HT1080 (cell line): Measurements from ENCODE around the gene IFNGR2. TPM values are rescaled to one million over a fixed set of nuclear protein-coding genes. Genes with fewer than 3 reads are reported as not detected.
"Not testable (repeated sequence)": the region's sequence is repeated elsewhere in the genome, so short reads cannot be mapped to it uniquely, and the experiment has no call there.

Experiments used
- DNase-seq: peaks from one replicate; pipeline ENCODE4 v3.0.0-alpha.2; 2015; ENCODE audit warnings: low read depth
- total RNA-seq: library from RNA; depleted of rRNA; stranded (reverse); fragments of >200 nt; shearing (Covaris generic); gene quantifications from 2 replicates; pipeline ENCODE4 v1.2.3, GENCODE V29; 2014

Gene IFNGR2
- total RNA-seq, 1 experiment from 2014 or later, result 47.2 TPM

DNA sequence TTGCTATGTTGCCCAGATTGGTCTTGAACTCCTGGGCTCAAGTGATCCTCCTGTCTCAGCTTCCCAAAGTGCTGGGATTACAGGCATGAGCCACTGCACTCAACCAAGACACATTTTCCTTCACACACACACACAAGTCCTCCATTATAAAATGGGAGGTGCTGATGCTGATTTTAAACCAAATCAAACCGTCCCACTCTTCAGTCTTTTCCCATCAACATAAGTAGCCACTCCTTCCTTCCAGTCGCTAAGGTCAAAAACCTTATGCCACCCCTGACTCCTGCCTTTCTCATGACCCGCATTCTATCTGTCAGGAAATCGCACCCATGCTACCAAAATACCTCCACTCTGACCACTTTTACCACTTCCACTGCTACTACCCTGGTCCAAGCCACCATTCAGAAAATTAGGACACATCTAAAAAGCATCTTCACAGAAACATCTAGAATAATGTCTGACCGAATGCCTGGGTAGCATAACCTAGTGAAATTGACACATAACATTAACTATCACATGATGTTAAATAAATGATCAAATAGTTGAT, 28.0 kb upstream of the IFNGR2 start:
- no peak for DNase-seq

DNA sequence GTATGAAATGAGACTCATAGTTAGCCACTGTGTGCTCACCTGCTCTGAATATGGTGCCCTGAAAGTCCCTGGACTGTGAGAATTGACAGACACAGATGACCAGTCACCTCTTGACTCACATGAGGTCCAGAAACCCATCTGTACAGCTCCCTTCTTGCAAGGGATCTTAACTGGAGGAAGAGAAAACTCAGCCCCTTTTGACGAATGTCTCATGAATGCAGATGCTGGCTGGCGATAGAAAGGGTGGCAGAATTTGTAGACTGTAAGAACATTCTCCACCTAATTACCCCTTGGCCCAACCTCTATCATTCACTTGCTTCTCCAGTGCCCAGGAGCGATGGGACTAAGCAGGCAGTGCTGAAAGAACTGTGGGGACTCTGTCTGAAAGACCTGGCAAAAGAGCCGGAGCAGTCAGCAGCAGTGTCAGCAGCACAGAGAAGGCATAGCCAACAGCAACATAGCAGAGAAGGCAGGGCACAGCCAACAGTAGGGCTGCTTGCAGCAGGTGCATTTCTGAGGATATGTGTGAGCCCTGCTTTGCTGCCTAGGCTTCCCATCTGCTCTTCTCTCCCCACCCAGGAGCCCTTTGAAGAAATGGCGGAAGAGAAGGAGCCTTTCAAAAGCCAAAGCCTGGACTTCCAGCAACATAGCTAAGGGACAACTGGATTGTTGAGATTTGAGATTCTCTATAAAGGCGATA, 25.8 kb upstream of the IFNGR2 start:
- DNase-seq, result no peak

DNA sequence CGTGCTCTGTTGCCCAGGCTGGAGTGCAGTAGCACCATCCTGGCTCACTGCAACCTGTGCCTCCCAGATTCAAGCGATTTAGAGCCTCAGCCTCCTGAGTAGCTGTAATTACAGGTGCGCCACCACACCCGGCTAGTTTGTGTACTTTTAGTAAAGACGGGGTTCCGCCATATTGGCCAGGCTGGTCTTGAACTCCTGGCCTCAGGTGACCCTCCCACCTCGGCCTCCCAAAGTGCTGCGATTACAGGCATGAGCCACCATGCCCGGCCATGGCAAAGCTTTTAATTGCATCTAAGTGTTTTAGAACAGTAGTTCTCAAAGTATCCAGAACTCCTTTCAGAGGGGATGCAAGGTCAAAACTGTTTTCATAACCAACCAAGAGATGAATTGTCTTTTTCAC, 25.1 kb upstream of the IFNGR2 start:
- no peak for DNase-seq

DNA sequence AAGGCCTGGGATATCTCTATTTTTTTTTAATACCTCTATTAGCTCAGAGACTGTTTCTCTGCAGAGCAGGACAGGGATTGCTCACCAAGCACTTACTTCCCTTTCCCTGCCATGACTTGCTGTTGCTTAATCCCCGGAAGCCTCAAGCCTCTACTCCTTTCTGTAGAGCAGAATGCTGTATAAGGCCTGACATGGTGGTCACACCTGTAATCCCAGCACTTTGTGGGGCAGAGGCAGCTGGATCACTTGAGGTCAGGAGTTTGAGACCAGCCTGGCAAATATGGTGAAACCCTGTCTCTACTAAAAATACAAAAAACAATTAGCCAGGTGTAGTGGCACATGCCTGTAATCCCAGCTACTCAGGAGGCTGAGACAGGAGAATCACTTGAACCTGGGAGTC, 23.3 kb upstream of the IFNGR2 start:
- peak; percentile 81 for DNase-seq

DNA sequence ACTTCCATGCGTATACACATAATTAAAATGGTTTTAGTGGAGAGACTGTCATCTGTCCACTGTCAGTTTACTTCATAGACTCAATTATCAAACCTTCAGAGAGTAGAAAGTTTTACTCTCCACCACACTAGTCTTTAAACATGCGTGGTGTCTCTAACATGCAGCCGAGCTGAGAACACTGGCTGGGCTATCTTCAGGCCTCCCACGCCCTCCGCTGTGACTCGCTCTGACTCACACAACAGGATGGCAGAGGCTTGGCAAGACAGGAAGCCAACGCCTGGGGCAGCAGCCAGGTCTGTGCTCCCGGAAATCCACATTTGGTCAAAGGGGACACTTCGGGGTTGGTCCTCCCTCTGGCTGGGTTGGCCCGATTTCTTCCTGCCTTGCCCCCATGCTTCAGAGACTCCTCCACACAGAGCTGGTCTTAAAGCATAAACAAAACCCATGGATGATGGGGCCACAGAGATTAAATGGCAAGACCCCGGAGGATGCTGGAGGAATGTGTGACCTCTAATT, 22.7 kb upstream of the IFNGR2 start:
- DNase-seq, result peak; percentile 98

DNA sequence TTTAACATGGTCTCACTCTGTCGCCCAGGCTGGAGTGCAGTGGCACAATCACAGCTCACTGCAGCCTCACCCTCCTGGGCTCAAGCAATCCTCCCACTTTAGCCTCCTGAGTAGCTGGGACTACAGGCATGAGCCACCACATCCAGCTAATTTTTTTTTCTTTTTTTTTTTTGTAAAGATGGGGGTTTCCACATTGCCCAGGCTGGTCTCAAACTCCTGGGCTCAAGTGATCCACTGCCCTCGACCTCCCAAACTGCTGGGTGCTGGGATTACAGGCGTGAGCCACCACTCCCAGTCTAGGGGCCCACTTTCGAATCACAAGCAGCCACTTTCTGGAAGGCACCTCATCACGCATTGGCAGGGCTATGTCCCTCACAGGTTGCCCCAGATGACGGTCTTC, 21.8 kb upstream of the IFNGR2 start:
- DNase-seq, result not testable (repeated sequence)

DNA sequence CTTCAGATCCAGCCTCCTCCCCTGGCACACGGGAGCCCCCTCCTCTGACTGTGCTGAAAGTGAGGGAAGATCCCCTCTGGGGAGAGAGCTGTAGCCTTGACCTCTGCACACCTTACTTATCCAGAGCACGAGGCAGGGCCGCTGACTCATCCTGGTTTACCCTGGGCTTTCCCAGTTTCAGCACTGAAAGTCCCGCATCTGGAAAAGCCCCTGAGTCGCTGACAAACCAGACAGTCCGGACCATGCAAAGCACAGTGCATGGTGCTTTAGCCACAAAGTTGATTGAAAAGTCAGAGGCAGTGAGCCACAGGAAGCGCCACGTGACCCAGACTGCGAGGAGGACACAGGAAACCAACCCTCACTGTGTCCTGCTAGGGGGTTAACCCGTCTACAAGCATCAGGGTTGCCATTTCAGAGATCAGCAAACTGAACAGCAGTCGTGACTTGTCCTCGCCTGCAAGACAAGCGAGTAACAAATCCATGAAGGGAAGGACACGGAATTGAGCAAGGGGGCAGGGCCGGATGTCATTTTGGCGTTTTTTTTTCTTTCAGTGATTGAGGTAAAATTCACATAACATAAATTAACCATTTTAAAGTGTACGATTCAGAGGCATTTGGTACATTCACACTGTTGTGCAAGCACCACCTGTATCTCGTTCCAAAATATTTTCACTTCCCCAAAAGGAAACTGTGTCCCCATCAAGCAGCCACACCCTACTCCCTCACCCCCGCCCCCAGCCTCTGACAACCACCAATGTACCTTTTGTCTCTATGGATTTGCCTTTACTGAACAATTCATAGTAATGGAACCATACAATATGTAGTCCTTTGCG, 19.9 kb upstream of the IFNGR2 start:
- peak; percentile 96 for DNase-seq

DNA sequence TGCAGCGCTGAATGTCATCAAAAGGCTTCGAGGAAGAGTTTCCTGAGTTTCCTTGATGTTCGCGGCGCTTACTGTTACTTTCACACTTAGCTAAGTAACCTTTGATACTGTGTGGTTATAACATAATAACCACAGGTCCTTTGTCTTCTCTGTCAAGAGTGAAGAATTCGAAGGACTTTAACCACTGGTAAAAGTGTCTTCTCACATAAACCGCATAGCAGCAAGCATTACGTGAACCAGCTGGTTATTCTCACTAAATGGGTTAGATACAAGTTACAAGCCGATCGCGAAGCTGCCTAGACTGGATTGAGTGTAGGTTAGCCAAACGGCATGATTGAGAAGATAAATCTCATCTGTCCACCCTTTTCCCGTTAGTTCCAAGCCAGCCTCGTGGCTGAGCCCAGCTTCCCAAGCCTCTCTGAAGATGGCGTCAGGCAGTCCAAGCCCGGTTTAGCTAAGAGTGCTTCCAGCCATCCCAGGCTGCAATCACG, 18.3 kb upstream of the IFNGR2 start:
- DNase-seq, result no peak

DNA sequence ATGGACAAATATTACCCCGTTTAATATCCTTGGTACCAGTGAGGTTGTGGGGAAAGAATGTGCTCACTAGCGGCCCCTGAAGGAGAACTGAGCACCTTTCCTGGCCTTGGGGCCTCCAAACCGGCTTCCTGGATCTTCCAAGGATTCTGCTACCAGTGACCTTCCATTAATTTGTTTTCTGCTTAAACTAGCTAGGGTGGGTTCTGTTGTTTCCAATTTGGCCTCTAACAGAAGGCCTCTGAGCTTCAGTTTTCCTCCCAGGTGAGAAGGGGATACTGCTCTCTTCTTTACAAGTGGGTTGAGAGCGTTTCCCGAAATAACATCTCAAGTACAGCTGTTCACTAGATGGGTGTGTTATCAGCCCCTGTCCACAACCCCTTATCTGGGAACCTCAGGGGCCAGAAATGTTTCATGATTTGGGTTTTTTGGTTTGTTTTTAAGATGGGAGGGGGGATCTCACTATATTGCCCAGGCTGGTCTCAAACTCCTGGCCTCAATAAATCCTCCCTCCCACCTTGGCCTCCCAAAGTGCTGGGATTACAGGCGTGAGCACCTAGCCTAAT, 16.9 kb upstream of the IFNGR2 start:
- DNase-seq, result no peak

DNA sequence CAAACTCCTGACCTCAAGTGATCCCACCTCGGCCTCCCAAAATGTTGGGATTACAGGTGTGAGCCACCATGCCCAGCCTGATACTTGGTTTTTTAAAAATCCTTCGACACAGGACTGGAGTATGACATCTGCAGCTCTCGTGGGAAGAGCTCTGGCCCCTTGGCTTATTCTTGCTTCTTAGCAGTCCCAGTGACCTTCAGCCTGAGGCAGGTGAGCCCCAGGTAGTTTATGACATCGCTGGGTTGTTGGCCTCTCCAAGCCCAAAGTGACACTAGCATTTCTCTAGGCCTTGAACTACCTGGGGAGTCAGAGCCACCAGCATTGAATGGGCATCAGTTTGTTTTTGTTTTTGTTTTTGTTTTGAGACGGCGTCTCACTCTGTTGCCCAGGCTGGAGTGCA, 15.9 kb upstream of the IFNGR2 start:
- no peak for DNase-seq

DNA sequence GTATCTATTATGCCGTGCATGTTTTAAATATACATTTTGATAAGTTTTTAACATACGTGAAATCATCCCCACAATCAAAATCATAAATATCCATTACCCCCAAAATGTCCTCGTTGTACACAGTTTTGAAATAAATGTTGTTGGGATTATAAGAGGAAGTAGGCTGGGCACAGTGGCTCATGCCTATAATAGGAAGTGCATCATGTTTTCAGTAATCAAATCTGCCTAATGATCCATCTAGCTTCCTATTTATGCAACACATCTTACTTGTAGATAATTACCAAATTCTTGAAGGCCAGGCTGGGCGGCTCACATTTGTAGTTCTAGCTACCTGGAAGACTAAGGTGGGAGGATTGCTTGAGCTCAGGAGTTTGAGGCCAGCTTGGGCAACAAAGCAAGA, 15.0 kb upstream of the IFNGR2 start:
- DNase-seq, result no peak

DNA sequence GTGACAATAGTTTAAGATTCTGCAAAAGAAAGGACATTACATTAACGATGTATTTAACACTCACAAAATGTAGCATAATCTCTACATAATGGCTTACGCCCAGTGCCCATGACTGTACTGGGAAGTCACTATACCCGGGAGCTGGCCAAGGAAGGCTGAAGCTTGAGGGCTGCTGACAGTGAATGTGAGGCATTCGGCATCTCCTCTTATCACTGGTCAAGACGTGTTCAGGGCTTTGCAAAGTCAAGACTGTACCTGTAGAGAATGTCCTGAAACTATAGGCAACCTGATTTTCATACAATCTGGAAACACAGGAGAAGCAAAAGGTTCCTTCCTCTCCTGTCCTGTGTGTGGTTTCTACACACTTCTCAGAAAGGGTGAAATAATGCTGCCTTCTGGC, 12.7 kb upstream of the IFNGR2 start:
- DNase-seq, result no peak

DNA sequence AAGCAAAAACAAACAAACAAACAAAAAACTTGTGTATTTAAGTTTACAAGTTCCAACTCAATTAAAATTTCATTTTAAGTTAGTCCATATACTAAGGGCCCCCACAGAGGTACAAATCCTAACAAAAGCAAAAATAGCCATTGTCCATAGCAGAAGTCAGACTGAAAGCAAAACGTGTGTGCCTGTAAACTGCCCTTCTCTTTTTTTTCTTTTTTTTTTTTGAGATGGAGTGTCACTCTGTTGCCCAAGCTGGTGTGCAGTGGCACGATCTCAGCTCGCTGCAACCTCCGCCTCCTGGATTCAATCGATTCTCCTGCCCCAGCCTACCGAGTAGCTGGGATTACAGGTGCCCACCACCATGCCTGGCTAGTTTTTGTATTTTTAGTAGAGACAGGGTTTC, 11.6 kb upstream of the IFNGR2 start:
- DNase-seq, result no peak

DNA sequence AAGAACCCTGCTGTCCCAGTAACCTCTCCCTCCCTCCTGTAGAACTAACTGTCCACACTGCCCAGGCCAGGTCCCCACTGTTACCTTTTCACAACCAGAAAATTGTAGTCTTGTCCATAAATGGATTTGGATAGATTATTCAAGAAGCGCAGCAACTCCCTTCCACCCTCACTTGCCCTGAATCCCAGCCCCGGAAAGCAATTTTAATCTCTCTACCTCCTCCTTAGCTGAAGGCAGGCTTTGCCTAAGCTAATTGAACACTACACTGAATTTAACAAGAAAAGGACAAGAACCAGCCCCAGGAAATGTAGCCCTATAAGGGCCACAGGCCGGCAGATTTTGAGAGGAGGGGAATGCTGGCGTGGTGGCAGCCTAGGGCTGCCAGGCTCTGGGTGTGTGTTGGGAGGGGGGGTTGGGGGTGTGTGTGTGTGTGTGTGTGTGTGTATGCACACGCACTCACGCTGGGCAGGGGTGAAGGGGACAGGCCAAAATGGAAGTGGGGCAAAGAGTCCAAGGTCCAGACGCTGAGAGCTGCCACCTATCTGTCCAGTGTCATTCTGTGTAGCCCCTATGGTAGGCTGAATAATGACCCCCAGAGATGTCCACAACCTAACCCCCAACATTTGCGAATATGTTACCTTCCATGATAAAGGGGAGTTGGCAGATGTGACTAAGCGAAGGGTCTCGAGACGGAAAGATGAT, 10.8 kb upstream of the IFNGR2 start:
- no peak for DNase-seq

DNA sequence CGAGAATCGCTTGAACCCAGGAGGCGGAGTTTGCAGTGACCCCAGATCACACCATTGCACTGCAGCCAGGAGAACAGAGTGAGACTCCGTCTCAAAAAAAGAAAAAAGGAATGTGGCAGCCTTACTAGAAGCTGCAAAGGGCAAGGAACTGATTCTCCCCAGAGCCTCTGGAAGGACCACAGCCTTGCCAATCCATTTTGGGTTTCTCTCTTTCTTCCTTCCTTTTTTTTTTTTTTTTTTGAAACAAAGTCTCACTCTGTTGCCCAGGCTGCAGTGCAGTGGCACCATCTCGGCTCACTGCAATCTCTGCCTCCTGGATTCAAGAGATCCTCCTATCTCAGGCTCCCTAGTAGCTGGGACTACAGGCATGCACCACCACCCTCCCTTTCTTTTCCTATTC, 9.9 kb upstream of the IFNGR2 start:
- DNase-seq, result no peak

DNA sequence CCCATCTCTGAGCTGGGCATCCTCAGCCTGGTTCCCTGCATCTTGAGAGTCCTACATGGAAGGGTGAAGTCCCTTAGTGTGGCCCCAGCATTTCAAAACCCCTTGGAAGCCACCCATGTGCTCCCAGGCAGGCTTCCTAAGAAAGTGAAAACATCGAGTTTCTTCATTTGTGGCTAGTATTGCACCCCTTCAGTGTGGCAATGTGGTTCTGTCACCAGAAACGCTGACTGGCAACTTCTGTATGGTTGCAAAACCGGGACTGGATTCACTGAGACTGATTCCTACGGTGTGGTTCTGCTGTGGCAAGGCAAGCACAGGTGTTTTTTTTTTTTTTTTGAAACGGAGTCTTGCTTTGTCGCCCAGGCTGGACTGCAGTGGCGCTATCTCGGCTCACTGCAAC, 9.0 kb upstream of the IFNGR2 start:
- DNase-seq, result no peak

DNA sequence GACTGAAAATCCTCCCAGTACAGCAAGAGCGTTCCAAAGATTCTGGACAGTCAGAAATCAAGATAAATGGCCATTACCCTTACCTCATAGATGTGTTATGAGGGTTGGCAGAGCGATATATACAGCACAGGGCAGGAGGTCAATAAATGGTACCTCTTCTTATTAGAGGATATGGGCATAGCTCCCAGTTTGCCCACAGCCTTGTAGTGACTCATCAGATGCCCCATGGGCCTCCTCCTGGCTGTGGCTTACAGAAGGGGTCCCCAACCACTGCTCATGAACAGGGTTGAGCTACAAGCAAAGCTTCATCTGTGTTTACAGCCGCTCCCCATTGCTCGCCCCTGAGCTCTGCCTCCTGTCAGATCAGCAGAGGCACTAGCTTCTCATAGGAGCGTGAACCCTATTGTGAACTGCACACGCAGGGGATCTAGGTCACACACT, 7.3 kb upstream of the IFNGR2 start:
- peak; percentile 63 for DNase-seq

DNA sequence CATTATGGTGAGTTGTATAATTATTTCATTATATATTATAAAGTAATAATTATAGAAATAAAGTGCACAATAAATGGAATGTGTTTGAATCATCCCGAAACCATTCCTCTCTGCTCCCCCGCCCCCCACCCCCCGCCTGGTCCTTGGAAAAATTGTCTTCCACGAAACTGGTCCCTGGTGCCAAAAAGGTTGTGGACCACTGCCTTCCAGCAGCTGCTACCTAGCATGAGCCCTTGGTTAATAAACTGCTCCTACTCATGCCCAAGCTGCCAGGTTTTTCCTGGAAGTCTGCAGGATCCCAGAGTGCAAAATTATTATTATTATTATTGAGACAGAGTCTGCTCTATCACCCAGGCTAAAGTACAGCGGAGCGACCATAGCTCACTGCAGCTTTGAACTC, 6.8 kb upstream of the IFNGR2 start:
- no peak for DNase-seq

DNA sequence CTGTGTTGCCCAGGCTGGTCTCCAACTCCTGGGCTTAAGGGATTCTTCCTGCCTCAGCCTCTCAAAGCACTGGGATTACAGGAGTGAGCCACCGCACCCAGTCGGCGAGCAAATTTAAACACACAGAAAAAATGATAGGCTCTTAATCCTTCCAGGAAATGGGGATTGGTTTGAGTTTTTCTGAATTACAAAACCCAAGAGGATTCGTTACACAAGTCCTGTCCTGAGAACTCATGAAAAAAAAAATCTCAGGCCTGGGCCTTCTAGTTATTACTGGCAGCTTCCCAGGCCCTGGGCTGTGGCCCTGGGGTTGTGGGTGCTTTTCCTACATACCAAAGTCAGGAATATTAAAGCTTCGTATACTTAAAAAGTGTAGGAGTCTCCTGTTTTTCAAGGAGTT, 6.3 kb upstream of the IFNGR2 start:
- peak; percentile 37 for DNase-seq

DNA sequence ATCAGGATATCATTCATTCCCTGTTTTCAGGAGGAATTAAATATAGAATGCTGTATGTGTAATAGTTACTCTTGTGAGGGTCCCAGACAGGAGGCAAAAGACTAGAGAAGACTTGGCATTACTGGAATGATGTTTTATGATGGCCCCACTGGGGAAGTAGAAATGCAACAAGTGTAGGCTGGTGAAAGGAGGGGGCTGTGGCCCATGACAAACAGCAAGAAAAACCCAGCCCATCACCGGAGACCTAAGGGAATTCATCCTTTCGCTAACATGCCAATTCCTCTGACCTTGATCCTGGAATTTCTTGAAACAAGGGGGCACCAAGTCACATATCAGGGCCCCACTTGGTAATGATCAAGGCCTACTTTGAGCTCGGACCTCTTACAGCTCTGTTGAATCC, 5.5 kb upstream of the IFNGR2 start:
- no peak for DNase-seq

DNA sequence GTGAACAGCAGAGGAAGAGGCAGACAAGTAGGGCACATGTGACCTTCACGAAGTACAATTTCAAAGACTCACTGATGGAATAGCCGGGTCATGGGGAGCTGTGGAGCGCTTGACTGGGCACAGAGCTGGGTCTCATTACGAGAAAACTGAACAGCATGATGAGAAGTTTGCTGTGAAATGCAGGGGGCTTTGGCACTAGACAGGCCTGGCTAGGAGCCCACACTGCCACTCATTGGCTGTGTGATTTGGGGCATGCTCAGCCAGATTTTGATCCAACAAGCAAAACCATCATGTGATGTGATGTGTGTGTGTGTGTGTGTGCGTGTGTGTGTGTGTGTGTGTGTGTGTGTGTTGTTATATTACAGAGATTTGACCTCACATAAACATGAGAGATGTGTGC, 4.9 kb upstream of the IFNGR2 start:
- DNase-seq, result no peak
